ENCODE data around the gene B3GALT4.
A peak's percentile ranks its signal among the peaks of the same experiment; 100 is the strongest.

B3GALT4 gene

GRCh38 chr6:33279971-33280511 is 3.1 kb downstream of the B3GALT4 start:
- CTCF ChIA-PET = interaction anchor here (0.6 to 2.7 kb wide), 27 partner anchors 8 to 295 kb away, joined by 3 to 13 read pairs (median 4); partner anchors contain the start of genes HSD17B8, RGL2 and WDR46
- Histone ChIP-seq H3K36me3 (ENCODE audit: control insufficient read depth in 2 of 2, insufficient read depth in 1 of 2, low read length in 2 of 2) (peaks cover 20 to 80% of the 10 kb centered on the region in 2 experiments), H3K4me3 (ENCODE audit: low read depth, low read length) (no peak overlapping the region), H3K9me3 (ENCODE audit: control insufficient read depth, insufficient read depth, low read depth, low read length) (no peaks in the 10 kb centered on the region), H3K27ac (ENCODE audit: extremely low read depth, low read depth, low read length) (peak overlapping the region; percentile 42), H3K4me1 (ENCODE audit: control insufficient read depth, insufficient read depth, low read length) (peaks cover 15% of the 10 kb centered on the region)
- POLR2A ChIA-PET = interaction anchor here (0.6 to 6.5 kb wide), 6 partner anchors 10 to 308 kb away, joined by 3 to 92 read pairs (median 6); partner anchors contain the start of genes PFDN6 and WDR46
- TF ChIP-seq WT1 (tag by site-specific recombination; IDR thresholded peaks at IDR 0.05) (0 out of 2 replicates have a peak, but pooled peaks have one; percentile 24), ZNF24 (tag by site-specific recombination; IDR thresholded peaks at IDR 0.05) (no peak), KLF10 (tag by site-specific recombination; IDR thresholded peaks at IDR 0.05) (no peak), KLF9 (tag by site-specific recombination; IDR thresholded peaks at IDR 0.05; ENCODE audit: low read depth) (no peak), ZNF449 (tag by site-specific recombination; IDR thresholded peaks at IDR 0.05) (no peak), HOXD13 (CRISPR knock-in tag; IDR thresholded peaks at IDR 0.05; ENCODE audit: borderline replicate concordance) (no peak), ZFHX2 (tag by site-specific recombination; conservative IDR thresholded peaks at IDR 0.05) (no peak), MEIS1 (CRISPR knock-in tag; IDR thresholded peaks at IDR 0.05; ENCODE audit: borderline replicate concordance) (no peak), AEBP2 (tag by site-specific recombination; IDR thresholded peaks at IDR 0.05; ENCODE audit: borderline replicate concordance) (no peak), ZNF248 (tag by site-specific recombination; IDR thresholded peaks at IDR 0.05) (no peak), ZNF398 (tag by site-specific recombination; IDR thresholded peaks at IDR 0.05) (peak; percentile 84), PRDM1 (tag by site-specific recombination; IDR thresholded peaks at IDR 0.05) (peak; percentile 92), HIC1 (tag by site-specific recombination; IDR thresholded peaks at IDR 0.05) (no peak), ZNF121 (tag by site-specific recombination; IDR thresholded peaks at IDR 0.05) (no peak), ZSCAN18 (tag by site-specific recombination; IDR thresholded peaks at IDR 0.05) (no peak), ZNF529 (tag by site-specific recombination; IDR thresholded peaks at IDR 0.05; ENCODE audit: insufficient replicate concordance) (no peak), PBX3 (CRISPR knock-in tag; IDR thresholded peaks at IDR 0.05) (no peak), SCRT1 (tag by site-specific recombination; IDR thresholded peaks at IDR 0.05; ENCODE audit: borderline replicate concordance) (no peak), GLI4 (tag by site-specific recombination; IDR thresholded peaks at IDR 0.05) (no peak), ZSCAN30 (tag by site-specific recombination; IDR thresholded peaks at IDR 0.05) (0 out of 2 replicates have a peak, but pooled peaks have one; percentile 61), ZNF174 (tag by site-specific recombination; IDR thresholded peaks at IDR 0.05) (no peak), ZNF423 (tag by site-specific recombination; IDR thresholded peaks at IDR 0.05) (peak; percentile 52), ZBTB48 (tag by site-specific recombination; IDR thresholded peaks at IDR 0.05) (0 out of 2 replicates have a peak, but pooled peaks have one; percentile 44), ZNF16 (tag by site-specific recombination; IDR thresholded peaks at IDR 0.05; ENCODE audit: low read depth) (no peak), ZNF561 (tag by site-specific recombination; IDR thresholded peaks at IDR 0.05; ENCODE audit: borderline replicate concordance) (0 out of 2 replicates have a peak, but pooled peaks have one; percentile 63), SCRT2 (tag by site-specific recombination; IDR thresholded peaks at IDR 0.05) (no peak), ZNF202 (tag by site-specific recombination; IDR thresholded peaks at IDR 0.05; ENCODE audit: borderline replicate concordance) (no peak), ZNF302 (tag by site-specific recombination; IDR thresholded peaks at IDR 0.05; ENCODE audit: low read depth) (no peak), ZNF221 (tag by site-specific recombination; IDR thresholded peaks at IDR 0.05; ENCODE audit: borderline replicate concordance) (no peak)
